ENCODE data around the gene TSPAN14.

The TSPAN14 gene

DNA sequence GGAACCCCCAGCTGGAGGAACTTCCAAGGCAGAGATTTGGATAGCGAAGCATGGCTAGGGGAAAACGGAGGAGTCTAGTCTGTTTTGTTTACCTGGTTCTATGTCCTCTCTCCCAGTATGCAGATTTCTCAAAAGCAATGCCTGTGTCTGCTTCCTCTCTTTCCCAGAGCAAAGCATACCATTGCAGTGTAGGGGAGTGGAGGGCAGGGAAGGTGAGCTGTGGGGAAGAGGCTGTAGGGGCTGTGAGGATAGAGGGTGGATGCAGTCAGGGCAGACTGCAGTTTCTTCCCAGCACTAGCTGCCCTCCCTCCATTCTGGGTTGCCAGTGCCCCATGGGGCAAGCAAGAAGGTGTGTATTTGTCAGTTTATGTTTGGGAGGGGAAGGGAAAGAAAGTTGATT, 16.9 kb upstream of the TSPAN14 start:
- no peaks in the 10 kb centered on the region for H3K36me3 Mint-ChIP-seq (ENCODE audit: insufficient read depth)
- H3K4me3 Mint-ChIP-seq: no peak overlapping the region
- no peaks in the 10 kb centered on the region for H3K9me3 Mint-ChIP-seq
- H3K27ac Mint-ChIP-seq: peak overlapping the region in 1 of 2 donors; percentile 14
- H3K27me3 Mint-ChIP-seq: peaks cover 14 to 27% of the 10 kb centered on the region in 2 donors
- H3K4me1 Mint-ChIP-seq (ENCODE audit: low read depth in 2 of 2): no peaks in the 10 kb centered on the region
- DNase-seq (no peak), ATAC-seq (replicated peaks) (no peak)

- no peak for DNase-seq
- ATAC-seq (replicated peaks): no peak
- Mint-ChIP-seq H3K27me3 (peaks cover 14 to 21% of the 10 kb centered on the region in 2 donors), H3K4me3 (no peak overlapping the region), H3K4me1 (ENCODE audit: low read depth in 2 of 2) (peaks cover 14 to 18% of the 10 kb centered on the region in 2 donors), H3K27ac (no peak overlapping the region), H3K9me3 (no peaks in the 10 kb centered on the region), H3K36me3 (ENCODE audit: insufficient read depth) (peaks cover 5% of the 10 kb centered on the region)
Observed at GRCh38 chr10:80441831-80442230, 12.3 kb upstream of the TSPAN14 start.

DNA sequence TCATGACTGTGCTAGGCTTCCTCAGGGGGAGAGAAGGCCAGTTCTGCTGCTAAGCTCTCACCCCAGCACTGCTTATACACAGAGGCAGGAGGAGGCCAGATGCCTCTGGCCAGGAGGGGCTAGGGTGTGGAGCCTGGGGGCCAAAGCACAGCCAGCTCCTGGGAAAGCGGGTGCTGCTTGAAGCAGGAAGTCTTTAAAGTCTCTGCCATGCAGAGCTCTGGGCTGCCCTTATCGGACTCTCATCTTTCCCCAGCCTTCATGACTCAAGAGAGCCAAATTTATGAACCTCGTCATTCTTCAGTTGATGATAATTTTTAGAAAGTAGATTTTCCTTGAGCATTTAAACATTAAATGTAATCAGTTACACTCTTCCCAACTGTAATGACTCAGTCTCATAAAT, 11.2 kb upstream of the TSPAN14 start:
- no peak overlapping the region for H3K27ac Mint-ChIP-seq
- no peak for DNase-seq
- no peaks in the 10 kb centered on the region for H3K9me3 Mint-ChIP-seq
- H3K4me3 Mint-ChIP-seq: no peak overlapping the region
- peaks cover 4 to 10% of the 10 kb centered on the region in 2 donors for H3K27me3 Mint-ChIP-seq
- ATAC-seq (replicated peaks): no peak
- H3K36me3 Mint-ChIP-seq (ENCODE audit: insufficient read depth): peaks cover 5% of the 10 kb centered on the region
- peaks cover 16 to 18% of the 10 kb centered on the region in 2 donors for H3K4me1 Mint-ChIP-seq (ENCODE audit: low read depth in 2 of 2)

DNA sequence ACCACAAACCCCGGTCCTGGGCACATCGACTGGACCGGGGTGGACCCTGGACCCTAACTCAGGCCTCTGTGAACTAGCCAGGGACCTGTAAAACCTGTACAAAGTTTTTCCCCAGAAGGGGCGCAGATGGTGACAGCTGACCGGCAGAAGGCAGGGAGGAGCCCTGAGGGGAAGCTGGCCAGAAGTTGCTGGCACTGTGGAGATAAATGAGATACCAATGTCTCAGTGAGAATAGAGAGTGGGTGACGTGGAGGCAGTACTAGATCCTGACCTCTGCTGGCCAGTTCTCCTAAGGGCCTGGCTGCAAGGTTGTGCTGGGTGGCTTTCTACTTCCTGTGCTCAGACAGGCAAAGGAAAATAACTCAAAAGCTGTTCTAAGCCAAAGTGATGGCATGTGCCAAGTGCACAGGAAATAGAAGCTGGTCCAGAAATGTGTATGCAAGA, 10.6 kb upstream of the TSPAN14 start:
- no peak overlapping the region for H3K27ac Mint-ChIP-seq
- no peak overlapping the region for H3K4me3 Mint-ChIP-seq

GRCh38 chr10:80444124-80444523, 10.0 kb upstream of the TSPAN14 start:
- H3K9me3 Mint-ChIP-seq: no peaks in the 10 kb centered on the region
- DNase-seq (no peak), ATAC-seq (replicated peaks) (no peak)
- no peak overlapping the region for H3K4me3 Mint-ChIP-seq
- H3K27me3 Mint-ChIP-seq: peaks cover 0 to 5% of the 10 kb centered on the region in 2 donors
- peak overlapping the region in 1 of 2 donors; percentile 52 for H3K27ac Mint-ChIP-seq
- H3K36me3 Mint-ChIP-seq (ENCODE audit: insufficient read depth): peaks cover 5% of the 10 kb centered on the region
- peaks cover 16 to 18% of the 10 kb centered on the region in 2 donors for H3K4me1 Mint-ChIP-seq (ENCODE audit: low read depth in 2 of 2)

More for the DNA sequence above, 10.6 kb upstream of the TSPAN14 start:
- peaks cover 0 to 6% of the 10 kb centered on the region in 2 donors for H3K27me3 Mint-ChIP-seq
- no peak for ATAC-seq (replicated peaks)
- no peak for DNase-seq
- H3K4me1 Mint-ChIP-seq (ENCODE audit: low read depth in 2 of 2): peaks cover 16 to 18% of the 10 kb centered on the region in 2 donors
- no peaks in the 10 kb centered on the region for H3K9me3 Mint-ChIP-seq
- peaks cover 5% of the 10 kb centered on the region for H3K36me3 Mint-ChIP-seq (ENCODE audit: insufficient read depth)

GRCh38 chr10:80444646-80445319, 9.3 kb upstream of the TSPAN14 start:
- DNase-seq: peak; percentile 62 to 82 (median 68)
- Mint-ChIP-seq H3K27ac (peak overlapping the region in 1 of 2 donors; percentile 52), H3K4me3 (no peak overlapping the region)

GRCh38 chr10:80447436-80448190, 6.5 kb upstream of the TSPAN14 start:
- DNase-seq: no peak

More at GRCh38 chr10:80444646-80445319, 9.3 kb upstream of the TSPAN14 start:
- H3K9me3 Mint-ChIP-seq: no peaks in the 10 kb centered on the region
- no peaks in the 10 kb centered on the region for H3K27me3 Mint-ChIP-seq
- H3K36me3 Mint-ChIP-seq (ENCODE audit: insufficient read depth): peaks cover 5% of the 10 kb centered on the region
- peaks cover 16 to 20% of the 10 kb centered on the region in 2 donors for H3K4me1 Mint-ChIP-seq (ENCODE audit: low read depth in 2 of 2)
- peak; percentile 94 for ATAC-seq (replicated peaks)

GRCh38 chr10:80448209-80448942, 5.7 kb upstream of the TSPAN14 start:
- DNase-seq: no peak
- no peaks in the 10 kb centered on the region for H3K9me3 Mint-ChIP-seq
- H3K27ac Mint-ChIP-seq: peak overlapping the region in 1 of 2 donors; percentile 65
- peaks cover 16 to 20% of the 10 kb centered on the region in 2 donors for H3K4me1 Mint-ChIP-seq (ENCODE audit: low read depth in 2 of 2)
- no peak for ATAC-seq (replicated peaks)
- H3K36me3 Mint-ChIP-seq (ENCODE audit: insufficient read depth): peaks cover 5% of the 10 kb centered on the region
- H3K4me3 Mint-ChIP-seq: no peak overlapping the region
- H3K27me3 Mint-ChIP-seq: no peaks in the 10 kb centered on the region

More at GRCh38 chr10:80447436-80448190, 6.5 kb upstream of the TSPAN14 start:
- Mint-ChIP-seq H3K4me1 (ENCODE audit: low read depth in 2 of 2) (peaks cover 16 to 20% of the 10 kb centered on the region in 2 donors), H3K4me3 (no peak overlapping the region), H3K27me3 (no peaks in the 10 kb centered on the region), H3K27ac (peak overlapping the region; percentile 3 to 65), H3K9me3 (no peaks in the 10 kb centered on the region), H3K36me3 (ENCODE audit: insufficient read depth) (peaks cover 5% of the 10 kb centered on the region)
- no peak for ATAC-seq (replicated peaks)

GRCh38 chr10:80449520-80449919, 4.6 kb upstream of the TSPAN14 start:
- Mint-ChIP-seq H3K4me3 (no peak overlapping the region), H3K9me3 (no peaks in the 10 kb centered on the region), H3K27me3 (no peaks in the 10 kb centered on the region), H3K36me3 (ENCODE audit: insufficient read depth) (peaks cover 7% of the 10 kb centered on the region), H3K27ac (peak overlapping the region in 1 of 2 donors; percentile 65), H3K4me1 (ENCODE audit: low read depth in 2 of 2) (peaks cover 13 to 15% of the 10 kb centered on the region in 2 donors)
- no peak for DNase-seq
- ATAC-seq (replicated peaks): no peak

DNA sequence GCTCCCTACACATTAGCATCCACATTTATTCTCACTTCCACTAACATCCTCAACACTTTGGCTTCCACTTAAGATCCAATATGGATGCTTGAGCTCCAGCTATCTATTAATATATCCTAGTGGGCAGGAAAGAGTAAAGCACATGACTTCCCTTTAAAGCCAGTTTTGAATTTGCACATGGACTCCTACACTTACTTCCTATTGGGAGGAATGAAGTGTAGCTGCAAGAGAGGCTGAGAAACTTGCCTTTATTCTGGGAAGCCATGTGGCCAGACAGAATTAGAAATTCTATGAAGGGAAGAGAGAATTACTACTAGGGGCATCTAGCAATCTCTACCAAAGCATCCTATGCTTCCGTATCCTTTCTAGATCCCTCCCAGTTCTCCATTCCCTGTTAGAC, 3.0 kb upstream of the TSPAN14 start:
- H3K4me1 Mint-ChIP-seq (ENCODE audit: low read depth in 2 of 2): peaks cover 19 to 21% of the 10 kb centered on the region in 2 donors
- no peak overlapping the region for H3K4me3 Mint-ChIP-seq
- no peak overlapping the region for H3K27ac Mint-ChIP-seq
- H3K9me3 Mint-ChIP-seq: no peaks in the 10 kb centered on the region
- peaks cover 16% of the 10 kb centered on the region for H3K36me3 Mint-ChIP-seq (ENCODE audit: insufficient read depth)
- DNase-seq (no peak), ATAC-seq (replicated peaks) (no peak)
- no peaks in the 10 kb centered on the region for H3K27me3 Mint-ChIP-seq

GRCh38 chr10:80452069-80452468, 2.0 kb upstream of the TSPAN14 start:
- no peak overlapping the region for H3K27ac Mint-ChIP-seq
- H3K4me1 Mint-ChIP-seq (ENCODE audit: low read depth in 2 of 2): peaks cover 23 to 24% of the 10 kb centered on the region in 2 donors
- ATAC-seq (replicated peaks) (no peak), DNase-seq (no peak)
- no peaks in the 10 kb centered on the region for H3K9me3 Mint-ChIP-seq
- H3K27me3 Mint-ChIP-seq: no peaks in the 10 kb centered on the region
- H3K4me3 Mint-ChIP-seq: no peak overlapping the region
- peaks cover 17% of the 10 kb centered on the region for H3K36me3 Mint-ChIP-seq (ENCODE audit: insufficient read depth)

DNA sequence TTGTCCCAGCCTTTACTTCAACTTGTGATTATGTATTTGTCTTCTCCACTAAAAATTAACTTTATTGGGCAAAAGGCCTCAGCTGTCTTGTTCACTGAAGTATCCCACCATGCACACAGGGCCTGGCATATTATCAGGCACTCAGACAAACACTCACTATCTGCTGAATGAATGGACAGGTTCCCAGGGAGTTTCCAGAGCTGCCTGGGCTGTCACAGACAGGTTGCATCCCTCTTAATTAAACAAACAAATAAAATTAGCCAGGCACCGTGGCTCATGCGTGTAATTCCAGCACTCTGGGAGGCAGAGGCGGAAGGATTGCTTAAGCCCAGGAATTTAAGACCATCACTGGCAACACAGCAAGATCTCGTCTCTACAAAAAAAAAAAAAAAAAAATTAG, 1.5 kb upstream of the TSPAN14 start:
- ATAC-seq (replicated peaks): no peak
- Mint-ChIP-seq H3K36me3 (ENCODE audit: insufficient read depth) (peaks cover 22% of the 10 kb centered on the region), H3K4me1 (ENCODE audit: low read depth in 2 of 2) (peaks cover 28 to 30% of the 10 kb centered on the region in 2 donors), H3K9me3 (no peaks in the 10 kb centered on the region), H3K27ac (no peak overlapping the region), H3K27me3 (no peaks in the 10 kb centered on the region), H3K4me3 (no peak overlapping the region)
- no peak for DNase-seq
